GM19463 (cell line): ENCODE results near the gene PLSCR3.
"Not testable (repeated sequence)": the region's sequence is repeated elsewhere in the genome, so short reads cannot be mapped to it uniquely, and the experiment has no call there.

Experiments
- ATAC-seq: cut with Tn5 transposase; IDR thresholded peaks from one replicate; pipeline ENCODE4 v1.9.1; 2021; ENCODE audit warnings: mild to moderate bottlenecking, moderate library complexity; ENCODE audit not compliant: unreplicated experiment

PLSCR3 gene

DNA sequence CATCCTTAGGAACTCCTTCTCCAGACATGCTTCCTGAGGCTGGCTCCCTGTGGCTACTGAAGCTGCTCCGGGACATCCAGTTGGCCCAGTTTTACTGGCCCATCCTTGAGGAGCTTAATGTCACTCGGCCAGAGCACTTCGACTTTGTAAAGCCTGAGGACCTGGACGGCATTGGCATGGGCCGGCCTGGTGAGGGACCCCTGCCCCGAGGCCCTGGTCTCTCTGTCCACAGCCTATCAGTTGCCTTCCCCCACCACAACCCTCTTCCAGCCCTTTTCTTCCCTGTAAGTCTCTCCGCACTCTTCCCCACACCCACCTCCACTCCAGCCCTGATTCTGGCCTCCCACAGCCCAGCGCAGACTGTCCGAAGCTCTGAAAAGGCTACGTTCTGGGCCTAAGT is 11.4 kb downstream of the PLSCR3 start:
- ATAC-seq, result no peak

GRCh38 chr17:7380855-7381683 is 13.3 kb downstream of the PLSCR3 start, which contains the start of gene TNK1:
Gene TNK1 (plus strand): TSS chr17:7381089. CDS start chr17:7382927, 1,838 bp downstream.
- no peak for ATAC-seq

DNA sequence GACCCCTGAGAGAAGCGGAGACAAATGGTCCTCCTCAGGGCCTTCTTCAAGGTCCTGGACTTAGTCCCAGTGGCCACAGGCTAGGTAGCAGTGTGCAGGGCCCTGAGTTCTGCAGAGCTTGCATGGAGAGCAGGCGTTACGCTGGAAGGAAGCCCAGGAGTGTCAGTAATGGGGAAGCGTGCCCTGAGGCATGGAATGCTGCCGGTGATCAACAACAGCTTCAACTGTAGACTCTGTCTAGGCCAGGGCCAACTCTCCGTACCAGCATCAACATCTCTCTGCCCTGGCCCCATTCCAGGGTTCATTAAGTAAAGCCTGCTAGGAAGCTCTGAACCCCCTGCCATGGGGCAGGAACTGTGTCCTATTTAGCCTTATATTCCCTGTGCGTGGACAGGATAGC is 14.0 kb downstream of the PLSCR3 start:
- ATAC-seq, result no peak

DNA sequence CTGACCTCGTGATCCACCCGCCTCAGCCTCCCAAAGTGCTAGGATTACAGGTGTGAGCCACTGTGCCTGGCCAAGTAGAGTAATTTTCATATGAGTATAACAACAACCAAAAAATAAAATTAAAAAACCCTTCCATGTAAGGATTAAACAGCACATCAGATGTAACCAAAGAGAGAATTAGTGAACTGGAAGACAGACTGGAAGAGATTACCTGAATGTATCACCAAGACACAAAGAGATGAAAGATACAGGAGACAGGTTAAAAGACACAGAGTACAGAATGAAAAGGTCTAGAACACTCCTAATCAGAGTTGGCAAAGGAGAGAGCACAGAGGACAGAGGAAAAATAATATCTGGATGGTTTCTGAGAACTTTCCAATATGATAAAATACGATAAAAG is 15.2 kb downstream of the PLSCR3 start:
- ATAC-seq, result no peak

DNA sequence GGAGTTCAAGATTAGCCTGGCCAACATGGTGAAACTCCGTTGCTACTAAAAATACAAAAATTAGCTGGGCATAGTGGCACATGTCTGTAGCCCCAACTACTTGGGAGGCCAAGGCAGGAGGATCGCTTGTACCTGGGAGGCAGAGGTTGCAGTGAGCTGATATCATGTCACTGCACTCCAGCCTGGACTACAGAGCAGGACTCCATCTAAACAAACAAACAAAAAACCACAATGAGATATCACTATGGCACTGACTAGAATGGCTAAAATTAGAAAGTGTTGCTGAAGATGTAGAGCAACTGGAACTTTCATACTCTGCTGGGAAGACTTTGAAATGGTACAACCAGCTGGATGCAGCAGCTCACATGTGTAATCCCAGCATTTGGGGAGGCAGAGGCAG is 20.0 kb downstream of the PLSCR3 start:
- ATAC-seq, result no peak

DNA sequence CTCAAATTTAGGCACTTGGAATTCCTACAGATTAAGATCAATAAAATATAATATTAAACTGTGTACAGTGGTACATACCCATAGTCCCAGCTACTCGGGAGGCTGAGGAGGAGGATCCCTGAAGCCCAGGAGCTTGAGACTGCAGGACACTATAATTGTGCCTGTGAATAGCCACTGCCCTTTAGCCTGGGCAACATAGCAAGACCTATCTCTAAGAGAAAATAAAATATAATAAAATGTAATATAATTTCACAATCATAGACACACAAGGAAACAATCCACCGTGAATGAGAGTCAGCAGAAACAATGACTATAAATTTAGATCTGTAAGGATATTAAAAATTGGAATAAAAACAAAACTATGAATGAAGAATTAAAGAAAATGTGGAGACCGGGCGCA is 23.5 kb downstream of the PLSCR3 start:
- ATAC-seq, result no peak

DNA sequence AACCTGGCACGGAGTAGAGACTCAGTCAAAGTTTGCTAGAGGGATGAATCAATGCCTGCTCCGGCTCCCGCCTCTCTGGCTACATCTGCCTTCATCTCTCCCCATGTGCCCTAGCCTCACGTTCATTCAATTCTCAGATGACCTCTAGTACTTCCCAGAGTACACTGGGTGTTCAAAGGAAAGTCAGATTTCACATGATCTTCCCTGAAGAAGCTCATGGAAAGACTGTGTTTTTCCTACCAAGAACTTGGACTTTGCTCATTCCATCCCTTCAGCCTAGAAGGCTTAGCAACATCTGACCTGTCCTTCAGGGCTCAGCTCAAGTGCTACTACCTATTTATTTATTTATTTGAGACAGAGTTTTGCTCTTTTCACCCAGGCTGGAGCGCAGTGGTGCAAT is 24.5 kb downstream of the PLSCR3 start:
- ATAC-seq, result no peak

DNA sequence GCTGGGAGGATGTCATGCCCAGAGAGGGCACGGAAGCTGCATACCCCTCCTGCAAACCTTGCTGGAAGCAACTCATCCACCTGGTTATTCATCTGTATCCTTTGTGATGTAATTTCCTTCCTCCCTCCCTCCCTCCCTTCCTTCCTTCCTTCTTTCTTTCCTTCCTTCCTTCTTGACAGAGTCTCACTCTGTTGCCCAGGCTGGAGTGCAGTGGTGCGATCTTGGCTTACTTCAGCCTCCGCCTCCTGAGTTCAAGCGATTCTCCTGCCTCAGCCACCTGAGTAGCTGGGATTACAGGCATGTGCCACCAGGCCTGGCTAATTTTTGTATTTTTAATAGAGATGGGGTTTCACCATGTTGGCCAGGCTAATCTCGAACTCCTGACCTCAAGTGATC is 25.7 kb downstream of the PLSCR3 start:
- ATAC-seq, result not testable (repeated sequence)

GRCh38 chr17:7367918-7368598 is 26.3 kb downstream of the PLSCR3 start:
- ATAC-seq, result no peak

DNA sequence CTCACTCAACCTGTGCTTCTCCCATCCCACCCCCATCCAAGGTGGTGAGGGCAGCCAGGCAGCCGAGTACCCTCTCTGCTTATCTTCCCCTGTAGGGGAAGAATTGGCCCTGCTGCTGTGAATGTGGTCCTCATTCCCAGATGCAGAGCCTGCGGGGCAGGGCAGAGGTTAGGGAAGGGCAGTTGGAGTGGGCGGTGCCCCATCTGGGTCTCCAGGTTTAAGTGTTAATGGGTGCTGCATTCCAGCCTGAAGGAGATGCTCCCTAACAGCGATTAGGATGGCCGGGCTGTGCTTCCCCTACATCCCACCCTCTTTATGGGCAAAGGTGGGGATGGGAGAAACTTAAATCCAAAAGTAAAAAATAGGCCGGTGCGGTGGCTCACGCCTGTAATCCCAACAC is 27.2 kb downstream of the PLSCR3 start:
- no peak for ATAC-seq

DNA sequence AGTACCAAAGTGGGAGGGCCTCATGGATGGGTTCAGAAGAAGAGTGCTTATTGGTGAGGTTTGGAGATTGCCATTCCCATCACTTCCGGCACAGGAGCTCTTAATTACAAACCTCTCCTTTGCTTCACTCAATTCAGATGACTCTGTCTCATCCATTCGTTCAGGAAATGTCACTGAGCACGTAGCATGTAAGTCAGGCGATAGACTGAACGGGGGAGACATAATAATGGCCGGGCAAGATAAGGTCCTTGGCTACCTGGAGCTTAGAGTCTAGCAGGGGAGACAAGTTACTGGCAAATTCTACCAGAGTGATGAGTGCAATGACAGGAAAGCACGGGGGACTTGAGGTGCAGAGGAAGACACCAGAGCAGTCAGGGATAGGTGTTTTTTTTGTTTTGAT is 28.4 kb downstream of the PLSCR3 start:
- ATAC-seq, result not testable (repeated sequence)

DNA sequence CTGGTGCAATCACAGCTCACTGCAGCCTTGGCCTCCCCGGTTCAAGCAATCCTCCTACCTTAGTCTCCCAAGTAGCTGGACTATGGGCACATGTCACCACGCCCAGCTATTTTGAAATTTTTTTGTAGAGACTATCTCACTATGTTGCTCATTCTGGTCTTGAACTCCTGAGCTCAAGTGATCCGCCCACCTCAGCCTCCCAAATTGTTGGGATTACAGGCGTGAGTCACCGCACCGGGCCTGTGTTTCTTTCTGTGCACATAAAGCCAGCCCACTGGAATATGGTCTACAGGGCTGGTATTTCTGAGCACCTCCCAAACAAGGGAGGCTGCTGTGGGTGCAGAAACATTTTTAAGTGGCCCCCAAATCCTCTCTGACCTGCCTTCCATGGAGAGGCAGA is 31.0 kb downstream of the PLSCR3 start:
- no peak for ATAC-seq

GRCh38 chr17:7361906-7362305 is 32.4 kb downstream of the PLSCR3 start:
- ATAC-seq, result no peak

- no peak for ATAC-seq
Observed at GRCh38 chr17:7357381-7357780, 36.9 kb downstream of the PLSCR3 start.

GRCh38 chr17:7356756-7357155 is 37.6 kb downstream of the PLSCR3 start:
- no peak for ATAC-seq

GRCh38 chr17:7356072-7356549 is 38.2 kb downstream of the PLSCR3 start:
- ATAC-seq, result no peak

GRCh38 chr17:7355573-7355972 is 38.8 kb downstream of the PLSCR3 start:
- ATAC-seq, result no peak

GRCh38 chr17:7355053-7355452 is 39.3 kb downstream of the PLSCR3 start, which contains the start of gene TMEM95:
Gene TMEM95 (plus strand): TSS chr17:7355156. CDS start chr17:7355205, 49 bp downstream.
- ATAC-seq, result no peak

DNA sequence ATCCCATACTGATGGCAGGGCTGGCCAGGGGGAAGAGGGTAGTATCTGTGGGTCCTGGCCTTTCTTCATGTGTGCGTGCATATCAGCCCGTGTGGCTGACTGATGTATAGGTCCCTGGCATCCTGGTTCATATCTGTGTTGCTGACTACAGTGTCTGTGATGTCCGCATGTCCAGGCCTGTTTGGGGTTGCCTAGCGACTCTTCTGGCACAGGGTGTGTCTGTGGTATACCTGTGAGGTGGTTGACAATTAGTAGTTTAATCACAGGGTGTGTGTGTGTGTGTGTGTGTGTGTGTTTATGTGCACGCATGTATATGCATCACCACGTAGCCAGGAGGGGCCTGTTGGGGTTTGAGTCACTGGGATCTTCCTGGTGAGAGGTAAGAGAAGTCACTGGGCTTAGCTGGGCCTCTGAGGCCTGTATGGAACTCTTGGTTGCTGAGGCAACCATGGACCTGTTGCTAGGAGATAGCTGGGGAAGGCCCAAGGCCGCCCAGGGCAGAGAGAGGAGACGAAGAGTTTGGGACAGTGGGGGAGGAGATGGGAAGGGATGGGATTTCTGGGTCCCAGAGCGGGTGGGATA is 40.0 kb downstream of the PLSCR3 start:
- no peak for ATAC-seq

DNA sequence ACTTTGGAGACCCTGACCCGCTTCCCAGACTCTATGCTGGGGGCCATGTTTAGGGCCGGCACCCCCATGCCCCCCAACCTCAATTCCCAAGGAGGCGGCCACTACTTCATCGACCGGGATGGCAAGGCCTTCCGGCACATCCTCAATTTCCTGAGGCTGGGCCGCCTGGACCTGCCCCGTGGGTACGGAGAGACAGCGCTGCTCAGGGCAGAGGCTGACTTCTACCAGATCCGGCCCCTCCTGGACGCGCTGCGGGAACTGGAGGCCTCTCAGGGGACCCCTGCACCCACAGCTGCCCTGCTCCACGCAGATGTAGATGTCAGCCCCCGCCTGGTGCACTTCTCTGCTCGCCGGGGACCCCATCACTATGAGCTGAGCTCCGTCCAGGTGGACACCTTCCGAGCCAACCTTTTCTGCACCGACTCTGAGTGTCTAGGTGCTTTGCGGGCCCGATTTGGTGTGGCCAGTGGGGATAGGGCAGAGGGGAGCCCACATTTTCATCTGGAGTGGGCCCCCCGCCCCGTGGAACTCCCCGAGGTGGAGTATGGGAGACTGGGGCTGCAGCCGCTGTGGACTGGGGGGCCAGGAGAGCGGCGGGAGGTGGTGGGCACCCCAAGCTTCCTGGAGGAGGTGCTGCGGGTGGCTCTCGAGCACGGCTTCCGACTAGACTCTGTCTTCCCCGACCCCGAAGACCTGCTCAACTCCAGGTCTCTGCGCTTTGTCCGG is 41.3 kb downstream of the PLSCR3 start:
- ATAC-seq, result no peak

GRCh38 chr17:7352503-7352889 is 41.8 kb downstream of the PLSCR3 start:
- ATAC-seq, result no peak
